ENCODE results near the gene G6PC1.

G6PC1 gene

DNA sequence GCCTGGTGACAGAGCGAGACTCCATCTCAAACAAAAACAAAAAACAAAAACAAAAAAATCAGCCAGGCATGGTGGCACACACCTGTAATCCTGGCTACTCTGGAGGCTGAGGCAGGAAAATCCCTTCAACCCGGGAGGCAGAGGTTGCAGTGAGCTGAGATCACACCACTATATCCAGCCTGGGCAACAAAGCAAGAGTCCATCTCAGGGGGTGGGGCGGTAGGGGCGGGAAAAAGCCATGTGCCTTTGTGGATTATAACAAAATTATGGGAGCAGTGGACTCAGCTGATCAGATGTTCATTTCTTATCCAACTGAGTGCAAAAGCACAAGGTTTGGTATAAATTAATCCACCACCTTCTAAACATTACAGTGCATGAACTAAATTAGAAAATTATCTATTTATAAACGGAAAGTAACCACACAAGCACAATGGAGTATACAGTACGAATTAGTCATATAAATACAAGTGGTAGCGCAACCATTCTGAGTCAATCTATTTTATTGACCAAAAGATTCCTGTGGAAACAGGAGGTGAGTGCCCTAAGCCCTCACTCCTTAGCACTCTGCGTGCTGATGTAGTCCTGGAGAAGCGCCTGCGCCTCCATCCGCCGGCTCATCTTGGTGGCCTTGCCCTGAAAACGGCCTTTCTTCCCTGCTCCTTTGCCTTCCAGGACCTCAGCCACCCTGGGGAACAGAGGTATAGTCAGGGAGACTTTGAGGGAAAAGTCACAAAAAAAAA is 49.6 kb downstream of the G6PC1 start:
- DNase-seq = no peak
